HepG2 (cell line): ENCODE measurements around the gene PYURF. TPM values are rescaled to one million over a fixed set of nuclear protein-coding genes. Genes with fewer than 3 reads are reported as not detected.

Source experiments
- AGO1 ChIP-seq: fragments of 200-400 bp; formaldehyde crosslinking; IDR thresholded peaks from 2 replicates; pipeline ENCODE4 v1.6.1; 2017; ENCODE audit warnings: mild to moderate bottlenecking, low read depth, low read length, moderate library complexity; ENCODE audit not compliant: poor library complexity, severe bottlenecking
- ARID2 ChIP-seq: sonication (generic); formaldehyde crosslinking; IDR thresholded peaks from 2 replicates; pipeline ENCODE4 v1.8.1; 2022; ENCODE audit warnings: mild to moderate bottlenecking, missing genetic modification reagents, borderline replicate concordance
- ARNTL ChIP-seq: sonication (generic); formaldehyde crosslinking; IDR thresholded peaks from 2 replicates; pipeline ENCODE4 v1.4.0; 2020; ENCODE audit warnings: mild to moderate bottlenecking, missing genetic modification reagents
- BORCS8-MEF2B ChIP-seq: sonication (generic); formaldehyde crosslinking; IDR thresholded peaks from 2 replicates; pipeline ENCODE4 v1.8.0; 2022; ENCODE audit warnings: mild to moderate bottlenecking, missing genetic modification reagents
- CSRNP2 ChIP-seq: sonication (generic); formaldehyde crosslinking; conservative IDR thresholded peaks from 2 replicates; pipeline ENCODE4 v1.8.0; 2022; ENCODE audit warnings: low read depth, missing genetic modification reagents
- FOXP1 ChIP-seq, 2 experiments: fragments of 450-650 bp in 1 of 2; IDR thresholded peaks; 2 replicates each; pipeline ENCODE4 v1.6.1; 2017 to 2018; ENCODE audit warnings: antibody characterized with exemption in 1 of 2
- GLI4 ChIP-seq: sonication (generic); formaldehyde crosslinking; IDR thresholded peaks from 2 replicates; pipeline ENCODE4 v1.5.1; 2020; ENCODE audit warnings: missing genetic modification reagents, mild to moderate bottlenecking, moderate library complexity, borderline replicate concordance
- HMGA1 ChIP-seq: sonication (generic); formaldehyde crosslinking; conservative IDR thresholded peaks from 2 replicates; pipeline ENCODE4 v1.4.0; 2020; ENCODE audit warnings: missing genetic modification reagents
- IRX3 ChIP-seq: sonication (generic); formaldehyde crosslinking; IDR thresholded peaks from 2 replicates; pipeline ENCODE4 v1.8.1; 2023; ENCODE audit warnings: mild to moderate bottlenecking, low read depth, missing genetic modification reagents, borderline replicate concordance
- RFXANK ChIP-seq: IDR thresholded peaks from 2 replicates; pipeline ENCODE4 v1.6.1; 2016
- SALL1 ChIP-seq: sonication (generic); formaldehyde crosslinking; IDR thresholded peaks from 2 replicates; pipeline ENCODE4 v1.8.0; 2022; ENCODE audit warnings: mild to moderate bottlenecking, missing genetic modification reagents
- SIN3B ChIP-seq: fragments of 150-350 bp; IDR thresholded peaks from 2 replicates; pipeline ENCODE4 v1.6.1; 2014; ENCODE audit warnings: low read length
- SIX4 ChIP-seq: sonication (generic); formaldehyde crosslinking; IDR thresholded peaks from 2 replicates; pipeline ENCODE4 v1.4.0; 2020; ENCODE audit warnings: missing genetic modification reagents
- SP2 ChIP-seq: sonication (generic); formaldehyde crosslinking; IDR thresholded peaks from 2 replicates; pipeline ENCODE4 v1.5.1; 2020; ENCODE audit warnings: mild to moderate bottlenecking, missing genetic modification reagents
- SSRP1 ChIP-seq: IDR thresholded peaks from 2 replicates; pipeline ENCODE4 v1.6.1; 2016; ENCODE audit warnings: control low read depth
- ZBTB1 ChIP-seq: sonication (generic); formaldehyde crosslinking; IDR thresholded peaks from 2 replicates; pipeline ENCODE4 v1.4.0; 2020; ENCODE audit warnings: missing genetic modification reagents, borderline replicate concordance
- ZBTB34 ChIP-seq: sonication (generic); formaldehyde crosslinking; IDR thresholded peaks from 2 replicates; pipeline ENCODE4 v1.8.0; 2022; ENCODE audit warnings: mild to moderate bottlenecking, missing genetic modification reagents
- ZBTB42 ChIP-seq: sonication (generic); formaldehyde crosslinking; IDR thresholded peaks from 2 replicates; pipeline ENCODE4 v1.5.0; 2020; ENCODE audit warnings: mild to moderate bottlenecking, missing genetic modification reagents
- ZBTB44 ChIP-seq: sonication (generic); formaldehyde crosslinking; IDR thresholded peaks from 2 replicates; pipeline ENCODE4 v1.4.0; 2020; ENCODE audit warnings: missing genetic modification reagents
- ZFP90 ChIP-seq: sonication (generic); formaldehyde crosslinking; IDR thresholded peaks from 2 replicates; pipeline ENCODE4 v1.8.0; 2022; ENCODE audit warnings: missing genetic modification reagents, mild to moderate bottlenecking, inconsistent platforms, borderline replicate concordance
- ZNF138 ChIP-seq: sonication (generic); formaldehyde crosslinking; IDR thresholded peaks from 2 replicates; pipeline ENCODE4 v1.5.0; 2020; ENCODE audit warnings: mild to moderate bottlenecking, low read depth, missing genetic modification reagents
- ZNF160 ChIP-seq: sonication (generic); formaldehyde crosslinking; IDR thresholded peaks from 2 replicates; pipeline ENCODE4 v1.8.0; 2022; ENCODE audit warnings: mild to moderate bottlenecking, inconsistent platforms, missing genetic modification reagents
- ZNF24 ChIP-seq: fragments of 450-650 bp; IDR thresholded peaks from 2 replicates; pipeline ENCODE4 v1.6.1; 2017; ENCODE audit warnings: antibody characterized with exemption, mild to moderate bottlenecking
- ZNF660 ChIP-seq: sonication (generic); formaldehyde crosslinking; IDR thresholded peaks from 2 replicates; pipeline ENCODE4 v1.5.1; 2020; ENCODE audit warnings: mild to moderate bottlenecking, low read depth, missing genetic modification reagents, borderline replicate concordance
- ZNF773 ChIP-seq: sonication (generic); formaldehyde crosslinking; IDR thresholded peaks from 2 replicates; pipeline ENCODE4 v1.4.0; 2020; ENCODE audit warnings: missing genetic modification reagents, borderline replicate concordance
- ZSCAN21 ChIP-seq: sonication (generic); formaldehyde crosslinking; IDR thresholded peaks from 2 replicates; pipeline ENCODE4 v1.8.0; 2022; ENCODE audit warnings: mild to moderate bottlenecking, missing genetic modification reagents, moderate library complexity, borderline replicate concordance
- polyA plus RNA-seq, 8 experiments: library from polyadenylated mRNA; depleted of rRNA in 3 of 8; stranded (reverse) in 7 of 8; unstranded in 1 of 8; fragments of >200 nt; fragmentation: Illumina TruSeq in 4 of 8; extraction: Trizol in 4 of 8; gene quantifications; 2 replicates each; pipeline versions ENCODE4 v1.2.1 to v1.2.3, GENCODE V29; 2011 to 2016; ENCODE audit warnings: low read depth in 4 of 8, missing spikeins in 1 of 8, mixed read lengths in 1 of 8; ENCODE audit not compliant: insufficient read depth in 1 of 8
- total RNA-seq, 5 experiments: library from RNA; depleted of rRNA; stranded (reverse); fragments of >200 nt; fragmentation: Illumina TruSeq; extraction: Trizol; gene quantifications; 2 replicates each; pipeline ENCODE4 v1.2.3, GENCODE V29; 2016; ENCODE audit warnings: low read depth in 1 of 5

The PYURF gene
- total and polyA plus RNA-seq, 2 of the 13 experiments (the other 11 are each of a cell fraction or from before 2014, with no cell fraction given): 59.9 to 95.2 TPM

GRCh38 chr4:88523325-88524129, at the start of gene PYURF (continued):
- TF ChIP-seq ZBTB1 (CRISPR knock-in tag) (no peak), ZNF660 (CRISPR knock-in tag) (no peak), RFXANK (CRISPR knock-in tag) (0 out of 2 replicates have a peak, but pooled peaks have one; percentile 26), ZBTB44 (CRISPR knock-in tag) (0 out of 2 replicates have a peak, but pooled peaks have one; percentile 56), ZNF24 (no peak), ZBTB42 (CRISPR knock-in tag) (no peak; the same call in 1 of the 2 replicates), ZBTB34 (CRISPR knock-in tag) (no peak), CSRNP2 (CRISPR knock-in tag) (0 out of 2 replicates have a peak, but pooled peaks have one; percentile 57), BORCS8-MEF2B (peak; percentile 96; the same call in 1 of the 2 replicates), GLI4 (CRISPR knock-in tag) (peak; percentile 88; the same call in 1 of the 2 replicates), ZFP90 (CRISPR knock-in tag) (peak; percentile 59; the same call in 1 of the 2 replicates), AGO1 (no peak), SP2 (CRISPR knock-in tag) (peak; percentile 55; the same call in 1 of the 2 replicates), IRX3 (CRISPR knock-in tag) (peak; percentile 79), HMGA1 (no peak), ARID2 (CRISPR knock-in tag) (peak; percentile 76; the same call in 1 of the 2 replicates), ZNF138 (peak; percentile 62; the same call in 1 of the 2 replicates), FOXP1 (IDR thresholded peaks at IDR 0.05) (no peak), FOXP1 (CRISPR knock-in tag; IDR thresholded peaks at IDR 0.05) (0 out of 2 replicates have a peak, but pooled peaks have one; percentile 17), SIX4 (peak; percentile 24; the same call in 1 of the 2 replicates), SALL1 (CRISPR knock-in tag) (peak; percentile 97), ZNF773 (CRISPR knock-in tag) (peak; percentile 74; the same call in 1 of the 2 replicates), SIN3B (no peak), ZSCAN21 (CRISPR knock-in tag) (peak; percentile 96; the same call in 1 of the 2 replicates), ZNF160 (CRISPR knock-in tag) (peak; percentile 73; the same call in 1 of the 2 replicates), ARNTL (CRISPR knock-in tag) (peak; percentile 57), SSRP1 (CRISPR knock-in tag) (no peak)
